ENCODE data around the gene SDK2.

GRCh38 chr17:73286863-73287296 lies 357.4 kb downstream of the SDK2 start:
- TF ChIP-seq POLR2A (IDR thresholded peaks at IDR 0.05; ENCODE audit: low read depth, low read length) (no peak), POLR2AphosphoS5 (IDR thresholded peaks at IDR 0.05; ENCODE audit: low read depth, low read length) (no peak)
